Caco-2 (cell line): Measurements from ENCODE around the gene BAIAP2L2. TPM values are rescaled to one million over a fixed set of nuclear protein-coding genes. Genes with fewer than 3 reads are reported as not detected.

Experiments
- BruUV-seq: library from RNA; stranded (reverse); fragments of 400-500 nt; replicated peaks from 2 replicates; lab custom pipeline; 2021; lab: Mats Ljungman, UMichigan
- CTCF ChIA-PET: fragments of 300-600 bp; sonication (Branson Sonifier 250); formaldehyde crosslinking; loops from one replicate; lab custom pipeline; 2022; ENCODE audit warnings: antibody characterized with exemption; lab: Charles Lee
- POLR2A ChIA-PET: fragments of 300-600 bp; sonication (Branson Sonifier 250); formaldehyde crosslinking; loops from one replicate; lab custom pipeline; 2022; ENCODE audit warnings: antibody characterized with exemption; lab: Charles Lee
- DNase-seq, 2 experiments: peaks; one replicate each; pipeline versions ENCODE4 v3.0.0 to v3.0.0-alpha.2; 2020 to 2022
- H3K27me3 ChIP-seq: replicated peaks from 2 replicates; pipeline ENCODE4 v1.6.0; 2011; ENCODE audit warnings: low read length; ENCODE audit not compliant: control insufficient read depth, insufficient read depth
- H3K36me3 ChIP-seq: 2 replicates; pipeline ENCODE4 v1.5.1; 2011; ENCODE audit warnings: low read length; ENCODE audit not compliant: control insufficient read depth, insufficient read depth
- H3K4me1 ChIP-seq: fragments of 250-450 bp; sonication (Bioruptor Pico); 2 replicates; pipeline ENCODE4 v1.5.1; 2020; ENCODE audit warnings: mild to moderate bottlenecking
- H3K4me3 ChIP-seq: 2 replicates; pipeline ENCODE4 v1.5.1; 2011; ENCODE audit warnings: low read depth, mild to moderate bottlenecking, control low read depth, low read length
- H3K9me3 ChIP-seq: fragments of 250-450 bp; sonication (Bioruptor Pico); 2 replicates; pipeline ENCODE4 v1.5.1; 2020; ENCODE audit warnings: mild to moderate bottlenecking, moderate library complexity
- H3K27ac Mint-ChIP-seq: one replicate; pipeline ENCODE4 v1.8.0; 2022; ENCODE audit warnings: mixed read lengths; ENCODE audit not compliant: unreplicated experiment
- H3K27me3 Mint-ChIP-seq: one replicate; pipeline ENCODE4 v1.8.0; 2022; ENCODE audit warnings: mixed read lengths; ENCODE audit not compliant: insufficient read depth, unreplicated experiment
- H3K36me3 Mint-ChIP-seq: one replicate; pipeline ENCODE4 v1.8.0; 2022; ENCODE audit warnings: mild to moderate bottlenecking, mixed read lengths; ENCODE audit not compliant: insufficient read depth, unreplicated experiment
- H3K4me1 Mint-ChIP-seq: one replicate; pipeline ENCODE4 v1.8.0; 2022; ENCODE audit warnings: low read depth, mixed read lengths; ENCODE audit not compliant: unreplicated experiment
- H3K4me3 Mint-ChIP-seq: one replicate; pipeline ENCODE4 v1.8.0; 2022; ENCODE audit warnings: mild to moderate bottlenecking, moderate library complexity, mixed read lengths; ENCODE audit not compliant: unreplicated experiment
- H3K9me3 Mint-ChIP-seq: one replicate; pipeline ENCODE4 v1.8.0; 2022; ENCODE audit warnings: mixed read lengths; ENCODE audit not compliant: unreplicated experiment
- intact Hi-C: fragments of 100-400 bp; cut with micrococcal nuclease; formaldehyde crosslinking; loops from one replicate; pipeline ENCODE4 v1.10.0; 2022; ENCODE audit not compliant: unreplicated experiment
- total RNA-seq: library from RNA; stranded (reverse); gene quantifications from 2 replicates; pipeline ENCODE4 v1.2.3, GENCODE V29; 2022
- TF ChIP-seq, protein P1 (sequence below), 2 experiments: fragments of 200-600 bp in 1 of 2; IDR thresholded peaks; 1 replicate in 1 of 2; 2 replicates in 1 of 2; pipeline versions ENCODE4 v1.5.1 to v1.8.0; 2011 to 2022; ENCODE audit warnings: antibody characterized with exemption in 1 of 2, control low read depth in 1 of 2, inconsistent platforms in 1 of 2, low read depth in 1 of 2, low read length in 1 of 2, mild to moderate bottlenecking in 1 of 2, moderate library complexity in 1 of 2; ENCODE audit not compliant: insufficient read depth in 1 of 2, severe bottlenecking in 1 of 2, unreplicated experiment in 1 of 2

The BAIAP2L2 gene
- total RNA-seq, 1 experiment from 2014 or later: 4.4 TPM

DNA sequence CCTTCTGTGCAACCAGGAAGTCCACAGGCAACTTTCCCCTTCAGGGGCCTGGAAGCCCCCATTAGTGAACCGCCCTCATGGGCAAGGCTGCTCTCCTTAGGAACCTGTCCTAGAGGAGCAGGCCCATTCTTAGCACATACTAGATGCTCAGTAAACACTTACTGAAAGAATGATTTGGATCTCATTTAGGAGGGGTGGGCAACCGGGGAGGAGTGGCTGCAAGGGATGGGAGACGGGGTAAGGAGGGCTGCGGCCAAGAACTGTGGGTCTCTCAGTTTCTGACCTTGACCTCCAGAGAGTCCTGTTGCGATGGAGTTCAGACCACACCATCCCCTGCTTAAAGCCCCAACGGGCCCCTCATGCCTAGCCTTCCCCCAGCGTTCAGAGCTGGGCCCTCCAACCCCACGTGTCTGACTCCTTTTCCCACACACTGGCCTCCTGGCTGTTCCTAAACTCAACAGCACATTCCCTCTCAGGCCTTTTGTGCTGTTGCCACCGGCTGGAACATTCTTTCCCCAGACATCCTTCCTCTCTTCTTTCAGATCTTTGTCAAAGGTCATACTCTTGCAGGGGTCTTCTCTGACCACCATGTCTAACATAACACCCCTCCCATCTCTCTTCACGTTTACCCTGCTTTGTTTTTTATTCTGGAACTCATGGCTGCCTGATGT is 74.0 kb downstream of the BAIAP2L2 start:
- Mint-ChIP-seq H3K27ac (no peak overlapping the region), H3K9me3 (no peaks in the 10 kb centered on the region), H3K36me3 (no peaks in the 10 kb centered on the region), H3K4me1 (peaks cover 7% of the 10 kb centered on the region), H3K4me3 (no peak overlapping the region), H3K27me3 (no peaks in the 10 kb centered on the region)
- Histone ChIP-seq H3K9me3 (no peaks in the 10 kb centered on the region), H3K4me3 (no peak overlapping the region), H3K36me3 (no peaks in the 10 kb centered on the region), H3K4me1 (no peaks in the 10 kb centered on the region), H3K27me3 (no peaks in the 10 kb centered on the region)
- no TSS peak for BruUV-seq
- DNase-seq: no peak
- intact Hi-C loops: no loop called here
- CTCF ChIA-PET: no interaction called here
- POLR2A ChIA-PET: no interaction called here
- TF ChIP-seq, protein P1, sequence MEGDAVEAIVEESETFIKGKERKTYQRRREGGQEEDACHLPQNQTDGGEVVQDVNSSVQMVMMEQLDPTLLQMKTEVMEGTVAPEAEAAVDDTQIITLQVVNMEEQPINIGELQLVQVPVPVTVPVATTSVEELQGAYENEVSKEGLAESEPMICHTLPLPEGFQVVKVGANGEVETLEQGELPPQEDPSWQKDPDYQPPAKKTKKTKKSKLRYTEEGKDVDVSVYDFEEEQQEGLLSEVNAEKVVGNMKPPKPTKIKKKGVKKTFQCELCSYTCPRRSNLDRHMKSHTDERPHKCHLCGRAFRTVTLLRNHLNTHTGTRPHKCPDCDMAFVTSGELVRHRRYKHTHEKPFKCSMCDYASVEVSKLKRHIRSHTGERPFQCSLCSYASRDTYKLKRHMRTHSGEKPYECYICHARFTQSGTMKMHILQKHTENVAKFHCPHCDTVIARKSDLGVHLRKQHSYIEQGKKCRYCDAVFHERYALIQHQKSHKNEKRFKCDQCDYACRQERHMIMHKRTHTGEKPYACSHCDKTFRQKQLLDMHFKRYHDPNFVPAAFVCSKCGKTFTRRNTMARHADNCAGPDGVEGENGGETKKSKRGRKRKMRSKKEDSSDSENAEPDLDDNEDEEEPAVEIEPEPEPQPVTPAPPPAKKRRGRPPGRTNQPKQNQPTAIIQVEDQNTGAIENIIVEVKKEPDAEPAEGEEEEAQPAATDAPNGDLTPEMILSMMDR (IDR thresholded peaks at IDR 0.05; ENCODE audit: insufficient read depth in 1 of 2, low read depth in 1 of 2, low read length in 1 of 2, severe bottlenecking in 1 of 2, unreplicated experiment in 1 of 2): no peak

DNA sequence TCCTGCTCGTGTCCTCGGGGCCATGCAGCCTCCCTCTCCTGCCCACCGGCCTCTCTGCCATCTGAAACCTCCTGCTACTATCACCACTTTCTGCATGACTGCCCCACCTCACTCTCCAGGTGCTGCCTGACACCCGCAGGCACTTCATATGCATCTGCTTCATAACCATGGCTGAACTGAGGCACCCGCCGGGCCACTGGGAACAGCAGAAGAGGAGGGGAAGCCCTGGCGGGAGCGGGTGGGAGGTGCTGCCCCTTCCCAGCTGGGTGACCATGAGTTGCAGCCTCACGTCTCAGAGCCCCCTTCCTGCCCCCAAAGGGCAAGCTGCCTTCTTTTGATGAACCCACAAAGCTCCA is 75.0 kb downstream of the BAIAP2L2 start:
- intact Hi-C loops: no loop called here
- no peak overlapping the region for H3K27ac Mint-ChIP-seq
- BruUV-seq: no TSS peak

More for the DNA sequence above, 75.0 kb downstream of the BAIAP2L2 start:
- no peak overlapping the region for H3K4me3 Mint-ChIP-seq
- H3K9me3 Mint-ChIP-seq: no peaks in the 10 kb centered on the region
- no peaks in the 10 kb centered on the region for H3K4me1 ChIP-seq
- H3K36me3 Mint-ChIP-seq: no peaks in the 10 kb centered on the region
- DNase-seq: no peak
- H3K27me3 Mint-ChIP-seq: no peaks in the 10 kb centered on the region
- H3K4me1 Mint-ChIP-seq: peaks cover 7% of the 10 kb centered on the region
- ChIA-PET CTCF (no interaction called here), POLR2A (no interaction called here)
- H3K27me3 ChIP-seq: no peaks in the 10 kb centered on the region
- H3K4me3 ChIP-seq: no peak overlapping the region
- TF ChIP-seq, protein P1 (IDR thresholded peaks at IDR 0.05; ENCODE audit: insufficient read depth in 1 of 2, low read depth in 1 of 2, low read length in 1 of 2, severe bottlenecking in 1 of 2, unreplicated experiment in 1 of 2): no peak
- no peaks in the 10 kb centered on the region for H3K9me3 ChIP-seq
- H3K36me3 ChIP-seq: no peaks in the 10 kb centered on the region

Other genes starting within 250 kb of the BAIAP2L2 start
- 43.5 and 46.7 TPM in 2 replicates for gene MICALL1, start 204.4 kb downstream of the BAIAP2L2 start, total RNA-seq
- not detected in 2 replicates for gene C22orf23, start 157.1 kb downstream of the BAIAP2L2 start, total RNA-seq
- gene POLR2F, start 157.0 kb downstream of the BAIAP2L2 start, total RNA-seq: 116 and 122 TPM in 2 replicates
- not detected in 2 replicates for gene SOX10, start 126.1 kb downstream of the BAIAP2L2 start, total RNA-seq
- gene PICK1, start 53.3 kb downstream of the BAIAP2L2 start, total RNA-seq: 40.2 and 41.1 TPM in 2 replicates
- gene SLC16A8, start 26.5 kb downstream of the BAIAP2L2 start, total RNA-seq: not detected in 2 replicates
- 18.7 and 19.2 TPM in 2 replicates for gene PLA2G6, start 71.1 kb upstream of the BAIAP2L2 start, total RNA-seq
- gene MAFF, start 91.3 kb upstream of the BAIAP2L2 start, total RNA-seq: 6.8 and 9.0 TPM in 2 replicates
- gene TMEM184B, start 162.3 kb upstream of the BAIAP2L2 start, total RNA-seq: 52.4 and 53.3 TPM in 2 replicates
- gene CSNK1E, start 206.7 kb upstream of the BAIAP2L2 start, total RNA-seq: 129 and 139 TPM in 2 replicates